ENCODE results near the gene SLC9A7. TPM values are rescaled to one million over a fixed set of nuclear protein-coding genes. Genes with fewer than 3 reads are reported as not detected.

The SLC9A7 gene
- total and polyA plus RNA-seq, 2 donors from 2014 or later, result 2.4 to 16.1 TPM

Other genes with a start within 250 kb of the SLC9A7 start
- 6.3 TPM for gene ZNF674, start 213.7 kb downstream of the SLC9A7 start, total RNA-seq
- gene ZNF674, start 213.7 kb downstream of the SLC9A7 start, polyA plus RNA-seq (ENCODE audit: insufficient read depth, low read depth, low replicate concordance), result 1.4 TPM
- gene CHST7, start 185.4 kb downstream of the SLC9A7 start, total RNA-seq, result 9.0 TPM
- 2.0 TPM for gene CHST7, start 185.4 kb downstream of the SLC9A7 start, polyA plus RNA-seq (ENCODE audit: insufficient read depth, low read depth, low replicate concordance)
- gene RP2, start 77.9 kb upstream of the SLC9A7 start, total RNA-seq, result 10.0 TPM
- 2.8 TPM for gene RP2, start 77.9 kb upstream of the SLC9A7 start, polyA plus RNA-seq (ENCODE audit: insufficient read depth, low read depth, low replicate concordance)
- gene JADE3, start 153.3 kb upstream of the SLC9A7 start, total RNA-seq, result 13.1 TPM
- gene JADE3, start 153.3 kb upstream of the SLC9A7 start, polyA plus RNA-seq (ENCODE audit: insufficient read depth, low read depth, low replicate concordance), result 3.2 TPM